ENCODE data around the gene MEGF11.

- no peak for TF ChIP-seq CTCF (IDR thresholded peaks at IDR 0.05)
- TF ChIP-seq POLR2AphosphoS5 (IDR thresholded peaks at IDR 0.05) = no peak
Measured at GRCh38 chr15:66014635-66015182, 238.8 kb downstream of the MEGF11 start.
